Motor neuron (in vitro differentiated cells): Measurements from ENCODE around the gene DMAP1. TPM values are rescaled to one million over a fixed set of nuclear protein-coding genes. Genes with fewer than 3 reads are reported as not detected.

ENCODE experiments used
- ATAC-seq, 8 experiments: fragments of 200-7000 bp; cut with Tn5 transposase; replicated peaks in 6 of 8; 2 replicates each; pipeline ENCODE4 v1.8.0; 2021; ENCODE audit warnings: mild to moderate bottlenecking in 8 of 8, moderate library complexity in 8 of 8
- H3K27ac ChIP-seq, 2 donors: fragments of 250-450 bp; sonication (Bioruptor Pico); 2 replicates each; pipeline ENCODE4 v1.9.0; 2021; ENCODE audit warnings: antibody characterized with exemption in 2 of 2, mild to moderate bottlenecking in 2 of 2, moderate library complexity in 1 of 2
- H3K4me1 ChIP-seq, 2 donors: fragments of 250-450 bp; sonication (Bioruptor Pico); replicated peaks in 1 of 2; 2 replicates each; pipeline ENCODE4 v1.6.1; 2021; ENCODE audit warnings: antibody characterized with exemption in 2 of 2, mild to moderate bottlenecking in 2 of 2, moderate library complexity in 1 of 2
- H3K4me3 ChIP-seq, 5 donors: fragments of 250-450 bp; sonication (Bioruptor Pico); 2 replicates each; pipeline ENCODE4 v1.9.0; 2021; ENCODE audit warnings: antibody characterized with exemption in 5 of 5, mild to moderate bottlenecking in 5 of 5, moderate library complexity in 4 of 5
- WGBS, 10 experiments: fragments of 450-650 bp; shearing (Covaris generic); methylation state at CpG; one replicate each; pipeline ENCODE4 v1.0.0; 2022; 5-methylcytosine and 5-hydroxymethylcytosine counted together
- in situ Hi-C, 9 experiments: fragments of 400-800 bp; cut with MboI; loops; one replicate each; pipeline ENCODE4 v1.15.0; 2021; ENCODE audit warnings: low sequenced_read_pairs in 9 of 9, low pct_unique_long_range_greater_than_20kb in 2 of 9; ENCODE audit not compliant: unreplicated experiment in 9 of 9
- total RNA-seq, 8 experiments: library from RNA; unstranded; fragments of 300-600 nt; gene quantifications; 2 replicates each; pipeline versions ENCODE4 v1.2.3 to v1.2.4, GENCODE V29; 2022

The DMAP1 gene
- total RNA-seq, 8 experiments from 2014 or later, result 13.3 to 58.8 (median 45.4) TPM

GRCh38 chr1:44219301-44219626 is 6.0 kb downstream of the DMAP1 start:
- WGBS, 10 experiments, result 80 to 100% (median 92%) methylated on average over 1 to 5 of the region's 6 CpGs; no CpG with 5 or more reads in 3 of the 10 experiments
- no peak overlapping the region for H3K27ac ChIP-seq
- ATAC-seq, result no peak
- in situ Hi-C loops, result loop anchor here in 2 of 9 experiments (10.0 to 25.0 kb wide), 2 partner anchors 418 to 436 kb away; no protein-coding TSS in a partner anchor
- no peak overlapping the region for H3K4me3 ChIP-seq
- peaks cover 49 to 54% of the 10 kb centered on the region in 2 donors for H3K4me1 ChIP-seq

- in situ Hi-C loops, result loop anchor here in 4 of 9 experiments (5.0 to 25.0 kb wide), 3 partner anchors 417 to 435 kb away; no protein-coding TSS in a partner anchor
- Histone ChIP-seq H3K4me1 (peaks cover 51 to 54% of the 10 kb centered on the region in 2 donors), H3K27ac (no peak overlapping the region), H3K4me3 (no peak overlapping the region)
- peak in 3 of 8 experiments; percentile 20 to 77 (median 47) for ATAC-seq
- WGBS, 10 experiments, result 55 to 90% (median 75%) methylated on average over 1 to 25 of the region's 31 CpGs; no CpG with 5 or more reads in 4 of the 10 experiments
These were observed 6.9 kb downstream of the DMAP1 start for GRCh38 chr1:44220001-44220751.

- Histone ChIP-seq H3K4me3 (no peak overlapping the region), H3K27ac (peak overlapping the region in 1 of 2 donors; percentile 38), H3K4me1 (peaks cover 51 to 54% of the 10 kb centered on the region in 2 donors)
- WGBS, 10 experiments, result 40 to 100% (median 87%) methylated on average over 1 to 9 of the region's 10 CpGs; no CpG with 5 or more reads in 5 of the 10 experiments
- no peak for ATAC-seq
- in situ Hi-C loops, result loop anchor here in 4 of 9 experiments (5.0 to 25.0 kb wide), 3 partner anchors 417 to 434 kb away; no protein-coding TSS in a partner anchor
These were observed 7.5 kb downstream of the DMAP1 start for GRCh38 chr1:44220755-44221154.

GRCh38 chr1:44221769-44222168 is 8.5 kb downstream of the DMAP1 start:
- peaks cover 51 to 54% of the 10 kb centered on the region in 2 donors for H3K4me1 ChIP-seq
- WGBS, 10 experiments, result 35 to 100% (median 67%) methylated on average over 1 to 12 of the region's 23 CpGs; no CpG with 5 or more reads in 2 of the 10 experiments
- in situ Hi-C loops, result loop anchor here in 4 of 9 experiments (5.0 to 25.0 kb wide), 3 partner anchors 416 to 433 kb away; no protein-coding TSS in a partner anchor
- H3K27ac ChIP-seq, result peak overlapping the region; percentile 38 to 56
- ATAC-seq, result peak in 5 of 8 experiments; percentile 19 to 77 (median 63)
- no peak overlapping the region for H3K4me3 ChIP-seq

GRCh38 chr1:44222397-44223186 is 9.3 kb downstream of the DMAP1 start:
- H3K4me1 ChIP-seq, result peaks cover 48 to 53% of the 10 kb centered on the region in 2 donors
- in situ Hi-C loops, result loop anchor here in 4 of 9 experiments (5.0 to 25.0 kb wide), 3 partner anchors 415 to 432 kb away; no protein-coding TSS in a partner anchor
- WGBS, 10 experiments, result 0 to 100% (median 96%) methylated on average over 1 to 3 of the region's 5 CpGs; no CpG with 5 or more reads in 4 of the 10 experiments
- no peak for ATAC-seq
- H3K4me3 ChIP-seq, result no peak overlapping the region
- peak overlapping the region; percentile 32 to 56 for H3K27ac ChIP-seq

- ATAC-seq, result peak in 5 of 8 experiments; percentile 55 to 69 (median 63)
- in situ Hi-C loops, result loop anchor here in 4 of 9 experiments (5.0 to 25.0 kb wide), 3 partner anchors 414 to 432 kb away; no protein-coding TSS in a partner anchor
- Histone ChIP-seq H3K27ac (no peak overlapping the region), H3K4me1 (peaks cover 42 to 47% of the 10 kb centered on the region in 2 donors), H3K4me3 (no peak overlapping the region)
- 74 to 100% (median 89%) methylated on average over 2 to 6 of the region's 11 CpGs; no CpG with 5 or more reads in 7 of the 10 experiments for WGBS, 10 experiments
These were observed 9.9 kb downstream of the DMAP1 start for GRCh38 chr1:44223187-44223610.

GRCh38 chr1:44225761-44226160 is 12.5 kb downstream of the DMAP1 start:
- no peak overlapping the region for H3K27ac ChIP-seq
- peaks cover 44 to 59% of the 10 kb centered on the region in 2 donors for H3K4me1 ChIP-seq
- no peak overlapping the region for H3K4me3 ChIP-seq
- in situ Hi-C loops, result loop anchor here in 2 of 9 experiments (10.0 kb wide), 1 partner anchor 429 kb away; no protein-coding TSS in a partner anchor
- WGBS, 10 experiments, result 83 to 100% (median 100%) methylated on average over 1 to 2 of the region's 2 CpGs; no CpG with 5 or more reads in 5 of the 10 experiments
- ATAC-seq, result no peak

- H3K27ac ChIP-seq, result no peak overlapping the region
- peak in 2 of 8 experiments; percentile 87 to 92 for ATAC-seq
- 0 to 100% (median 80%) methylated on average over 1 of the region's 1 CpG; no CpG with 5 or more reads in 6 of the 10 experiments for WGBS, 10 experiments
- peaks cover 31 to 48% of the 10 kb centered on the region in 2 donors for H3K4me1 ChIP-seq
- in situ Hi-C loops, result loop anchor here in 2 of 9 experiments (10.0 kb wide), 1 partner anchor 428 kb away; no protein-coding TSS in a partner anchor
- H3K4me3 ChIP-seq, result no peak overlapping the region
These were observed 13.9 kb downstream of the DMAP1 start for GRCh38 chr1:44227211-44227610.

GRCh38 chr1:44228218-44228617 is 14.9 kb downstream of the DMAP1 start:
- no peak overlapping the region for H3K4me3 ChIP-seq
- in situ Hi-C loops, result loop anchor here in 2 of 9 experiments (10.0 kb wide), 1 partner anchor 427 kb away; no protein-coding TSS in a partner anchor
- peaks cover 21 to 38% of the 10 kb centered on the region in 2 donors for H3K4me1 ChIP-seq
- H3K27ac ChIP-seq, result no peak overlapping the region
- 94 to 100% (median 98%) methylated on average over 1 to 12 of the region's 13 CpGs; no CpG with 5 or more reads in 2 of the 10 experiments for WGBS, 10 experiments
- ATAC-seq, result no peak

GRCh38 chr1:44229435-44230167 is 16.3 kb downstream of the DMAP1 start:
- Histone ChIP-seq H3K4me1 (peaks cover 10 to 26% of the 10 kb centered on the region in 2 donors), H3K27ac (peak overlapping the region in 1 of 2 donors; percentile 38), H3K4me3 (no peak overlapping the region)
- peak in 4 of 8 experiments; percentile 47 to 68 (median 64) for ATAC-seq
- WGBS, 10 experiments, result 67 to 93% (median 88%) methylated on average over 2 to 13 of the region's 16 CpGs; no CpG with 5 or more reads in 1 of the 10 experiments
- in situ Hi-C loops, result loop anchor here in 2 of 9 experiments (10.0 kb wide), 1 partner anchor 425 kb away; no protein-coding TSS in a partner anchor

GRCh38 chr1:44230796-44231195 is 17.5 kb downstream of the DMAP1 start:
- peaks cover 10 to 26% of the 10 kb centered on the region in 2 donors for H3K4me1 ChIP-seq
- H3K27ac ChIP-seq, result no peak overlapping the region
- ATAC-seq, result no peak
- 21 to 100% (median 88%) methylated on average over 1 to 3 of the region's 3 CpGs; no CpG with 5 or more reads in 2 of the 10 experiments for WGBS, 10 experiments
- no peak overlapping the region for H3K4me3 ChIP-seq
- in situ Hi-C loops, result no loop called here
